NCI-H2081 (cell line): ENCODE measurements around the gene QKI.

Experiments used
- DNase-seq, 2 experiments: peaks; one replicate each; lab custom pipeline; 2025; lab: John Stamatoyannopoulos, UW

Gene QKI

DNA sequence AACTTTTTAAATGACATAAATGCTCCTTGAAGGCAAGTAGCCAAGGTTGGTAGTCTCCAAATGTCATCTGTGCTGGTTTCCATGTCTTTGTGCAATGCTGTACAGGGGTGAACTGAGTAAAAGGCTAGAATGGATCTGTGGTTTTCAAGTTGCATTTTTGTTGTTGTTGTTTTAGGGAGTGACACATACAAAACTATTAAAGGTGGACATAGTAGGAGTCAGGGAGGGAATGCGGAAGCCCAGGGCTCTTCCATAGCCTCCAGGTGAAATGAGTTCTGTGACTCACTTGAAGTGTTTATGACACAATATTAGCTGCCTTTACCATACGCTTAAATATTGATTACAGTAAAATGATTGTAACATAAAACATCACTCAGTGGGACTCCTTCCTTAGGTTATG is 22.5 kb upstream of the QKI start:
- no peak for DNase-seq

DNA sequence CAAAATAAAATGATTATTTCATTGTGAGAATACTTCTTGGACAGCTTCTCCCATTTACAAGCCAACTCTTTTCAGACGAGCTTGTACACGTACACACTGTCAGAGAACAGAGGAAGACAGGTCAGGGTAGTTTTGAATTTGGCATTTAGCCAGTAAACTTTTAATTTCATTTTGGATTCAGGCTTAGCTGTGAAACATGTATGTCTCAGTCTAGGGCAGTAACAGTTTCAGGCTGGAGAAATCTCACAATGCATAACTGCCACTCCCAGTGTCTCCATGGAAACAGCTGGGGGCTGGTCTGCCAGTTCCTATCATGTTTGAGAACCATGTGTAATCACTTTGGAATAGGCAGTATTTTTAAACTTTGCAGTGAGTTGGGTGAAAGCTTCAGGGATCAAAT is 22.0 kb upstream of the QKI start:
- no peak for DNase-seq

DNA sequence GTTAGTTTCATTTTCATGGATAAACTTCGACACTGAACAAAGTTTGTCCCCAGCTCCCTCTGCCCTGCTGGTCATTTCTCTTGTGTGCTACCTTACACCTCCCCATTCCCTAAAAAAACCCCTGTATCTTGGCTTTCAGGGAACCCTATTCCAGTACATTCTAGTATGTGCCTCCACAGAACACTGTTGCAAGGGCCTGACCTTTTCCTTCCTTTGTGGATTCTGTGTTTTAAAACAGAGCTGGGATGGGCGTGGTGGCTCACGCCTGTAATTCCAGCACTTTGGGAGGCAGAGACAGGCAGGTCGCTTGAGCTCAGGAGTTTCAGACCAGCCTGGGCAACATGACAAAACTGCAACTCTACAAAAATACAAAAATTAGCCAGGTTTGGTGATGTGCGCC is 20.6 kb upstream of the QKI start:
- no peak for DNase-seq

DNA sequence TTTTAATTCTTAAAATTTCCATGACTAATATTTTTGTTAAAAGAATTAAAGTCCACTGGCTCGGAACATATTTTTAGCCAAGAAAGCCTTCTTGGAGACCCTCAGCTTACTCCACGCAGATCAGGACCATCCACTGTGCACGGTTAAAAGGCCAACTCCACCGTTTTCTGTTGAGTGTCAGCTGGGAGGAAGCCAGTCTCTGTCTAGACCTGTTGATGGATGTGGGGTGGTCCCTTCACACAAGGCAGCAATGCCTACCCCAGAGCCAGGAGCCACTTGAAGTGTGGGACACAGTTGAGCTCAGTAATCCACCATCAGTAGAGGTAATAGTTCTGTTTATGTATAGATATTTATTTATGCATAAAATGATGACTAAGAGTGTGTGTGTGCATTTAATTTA is 19.9 kb upstream of the QKI start:
- DNase-seq, result no peak

DNA sequence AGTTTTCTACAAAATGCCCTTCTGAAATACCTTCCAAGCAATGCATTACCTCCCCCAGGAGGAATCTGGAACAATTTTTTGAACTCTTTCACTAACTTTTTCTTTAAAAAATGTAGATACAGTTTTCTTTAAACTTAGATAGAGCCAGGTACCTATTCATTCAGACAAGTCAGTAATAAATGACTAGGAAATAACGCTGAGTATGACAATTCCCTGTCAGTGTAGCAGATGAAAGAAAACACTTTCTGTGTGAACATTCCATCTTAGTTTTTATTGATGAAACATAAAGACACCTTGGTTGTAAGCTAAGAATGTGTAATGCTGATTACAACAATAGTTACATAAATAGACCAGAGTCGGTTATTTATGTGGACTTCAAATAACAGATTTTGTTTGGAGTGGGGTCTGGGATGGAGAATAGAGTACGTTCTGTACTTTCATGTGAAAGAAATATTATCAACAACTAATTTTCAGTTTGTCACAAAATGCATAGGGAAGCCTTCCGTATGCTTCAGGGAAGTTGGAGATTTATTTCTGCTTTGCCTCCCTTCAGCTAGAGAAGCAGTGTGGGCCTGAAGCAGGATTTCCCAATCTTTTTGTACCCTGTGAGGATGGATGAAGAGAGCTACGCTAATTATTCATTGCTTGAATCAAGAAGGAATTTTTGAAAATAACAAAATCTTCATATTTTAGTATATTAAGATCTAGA is 19.2 kb upstream of the QKI start:
- DNase-seq, result no peak

DNA sequence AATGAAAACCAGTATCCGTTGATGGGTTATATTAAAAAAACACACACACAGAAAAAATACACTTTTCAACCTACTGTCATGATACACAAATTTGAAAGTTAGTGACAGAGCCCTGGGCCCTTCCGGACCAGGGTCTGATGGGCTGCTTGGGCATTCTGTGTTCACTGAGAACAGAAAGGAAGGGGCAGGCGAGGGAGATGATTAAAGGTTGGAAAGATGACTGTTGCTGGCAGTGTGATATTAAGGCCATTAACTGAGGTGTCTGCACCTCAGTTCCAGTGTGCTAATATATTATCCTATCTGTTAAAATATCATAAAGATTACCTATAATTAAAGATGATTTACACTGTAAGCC is 18.7 kb upstream of the QKI start:
- DNase-seq, result no peak

DNA sequence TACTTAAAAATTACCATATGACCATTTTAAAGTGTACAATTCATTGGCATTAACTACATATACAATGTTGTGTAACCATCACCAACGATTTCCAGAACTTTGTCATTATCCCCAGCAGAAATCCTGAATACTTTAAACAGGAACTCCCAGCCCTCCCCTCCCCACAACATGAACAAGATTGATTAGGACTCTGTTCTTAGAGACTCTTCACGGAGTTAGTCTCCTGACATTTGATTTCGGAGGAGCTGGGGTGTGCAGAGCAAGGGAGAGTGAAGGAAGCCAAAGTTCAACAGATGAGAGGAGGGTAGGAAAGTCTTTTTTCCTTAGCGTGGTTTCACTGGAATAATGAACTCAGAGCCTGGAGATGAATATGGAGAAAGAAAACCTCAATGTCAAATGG is 17.2 kb upstream of the QKI start:
- DNase-seq, result no peak

DNA sequence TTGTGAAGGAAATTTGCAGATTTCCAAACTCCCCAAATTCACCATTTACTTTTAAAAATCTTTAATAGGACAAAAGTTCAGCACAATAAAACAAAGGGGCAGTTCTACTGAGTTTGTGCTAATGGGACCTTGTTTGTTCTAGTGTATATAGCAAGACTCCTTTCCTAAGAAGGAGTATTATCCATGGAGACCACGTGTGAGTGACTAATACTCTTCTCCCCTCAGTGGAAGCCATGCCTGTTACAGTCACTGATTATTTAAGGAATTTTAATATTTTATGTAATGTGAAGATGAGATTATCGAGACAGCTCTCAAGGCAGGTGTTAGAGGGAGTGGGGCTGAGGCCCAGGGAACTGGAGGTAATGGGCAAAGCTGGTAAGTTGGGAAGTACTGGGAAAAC is 16.4 kb upstream of the QKI start:
- no peak for DNase-seq

DNA sequence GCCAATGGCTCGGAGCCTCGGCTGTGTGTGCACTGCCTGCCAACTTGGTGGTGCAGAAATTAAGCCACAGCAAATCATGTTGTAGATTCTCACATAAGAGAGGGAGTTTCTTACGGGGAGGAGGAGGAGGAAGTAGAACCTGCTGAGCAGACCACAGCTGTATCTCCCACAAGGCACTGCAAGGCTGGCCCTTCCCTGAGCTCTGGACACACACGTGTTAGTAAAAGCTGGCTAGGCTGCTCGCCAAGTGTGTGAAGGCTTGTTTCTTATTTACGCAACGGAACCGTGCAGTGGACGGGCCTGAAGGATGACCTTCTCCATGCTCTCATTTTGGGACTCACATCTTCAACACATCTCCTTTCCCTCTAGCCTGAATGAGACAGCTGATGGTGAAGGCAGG is 15.7 kb upstream of the QKI start:
- no peak for DNase-seq

DNA sequence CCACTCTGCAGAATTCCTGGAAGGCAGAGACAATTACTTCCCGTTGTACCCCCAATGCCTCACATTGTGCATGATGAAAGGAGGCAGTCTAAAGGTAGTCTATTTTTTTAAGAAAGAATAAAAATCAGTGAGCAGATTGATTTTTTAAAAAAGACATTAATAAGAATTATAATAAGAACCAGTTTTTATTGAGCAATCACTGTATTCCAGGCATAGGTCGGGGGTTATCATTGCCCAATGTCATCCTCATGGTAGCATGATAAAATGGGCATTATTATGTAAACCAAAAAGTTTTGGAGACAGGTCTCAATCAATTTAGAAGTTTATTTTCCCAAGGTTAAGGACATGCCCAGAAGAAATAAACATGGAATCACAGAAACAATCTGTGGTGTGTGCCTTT is 14.0 kb upstream of the QKI start:
- no peak for DNase-seq

DNA sequence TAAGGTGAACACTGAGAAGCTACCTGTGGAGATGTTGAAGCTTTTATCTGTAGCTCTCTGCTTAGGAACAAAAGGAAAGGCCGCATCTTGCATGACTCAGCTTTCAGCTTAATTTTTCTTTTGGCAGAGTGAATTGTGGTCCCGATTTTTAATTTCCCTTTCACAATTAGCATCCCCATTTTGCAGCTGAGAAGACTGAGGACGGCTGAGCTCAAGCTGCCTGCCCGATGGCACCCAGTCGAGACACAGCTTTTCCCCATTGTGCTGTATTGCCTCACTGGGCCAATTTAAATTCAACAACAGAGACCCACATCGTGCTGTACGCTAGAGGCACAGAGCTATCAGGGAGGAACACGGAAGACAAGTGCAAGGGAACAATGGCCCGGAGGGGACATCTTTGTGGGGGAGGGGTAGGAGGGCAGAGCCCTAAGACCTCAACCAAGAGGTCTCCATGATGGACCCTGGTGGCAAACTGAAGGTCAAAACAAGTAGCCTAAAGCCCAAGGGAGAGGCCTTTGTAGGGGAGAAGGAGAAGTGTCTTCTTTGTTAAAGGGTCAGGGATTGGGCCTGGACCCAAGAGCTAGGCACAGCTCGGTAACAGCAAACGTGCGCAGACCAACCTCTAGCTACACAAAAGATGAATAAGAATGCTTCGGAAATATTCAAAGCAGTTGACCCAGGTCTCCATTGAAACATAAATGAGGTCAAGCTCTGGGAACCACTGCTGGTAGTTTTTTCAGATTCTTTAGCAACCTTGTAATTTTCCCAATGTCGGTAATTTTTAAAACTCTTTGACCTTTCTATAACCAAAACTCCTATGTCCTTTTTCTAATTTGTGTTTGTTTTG is 13.3 kb upstream of the QKI start:
- no peak for DNase-seq

DNA sequence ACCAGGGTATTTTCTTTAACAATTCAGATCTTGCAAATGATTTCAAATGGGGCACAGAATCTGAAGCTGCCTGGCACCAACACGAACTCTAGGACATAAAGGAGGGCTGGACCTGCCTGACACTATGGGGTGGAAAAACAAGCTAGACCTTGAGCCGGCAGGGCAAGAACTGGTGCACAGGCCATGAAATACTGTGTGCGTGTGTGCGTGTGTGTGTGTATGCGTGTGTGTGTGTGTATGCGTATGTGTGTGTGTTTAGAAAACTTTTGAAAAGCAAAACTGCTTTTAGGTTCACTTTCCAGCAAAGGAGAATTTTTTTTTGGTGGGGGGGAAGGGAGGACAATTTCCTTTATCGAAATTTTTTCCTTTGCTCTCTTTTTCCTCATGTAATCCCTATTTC is 11.9 kb upstream of the QKI start:
- DNase-seq, result no peak

DNA sequence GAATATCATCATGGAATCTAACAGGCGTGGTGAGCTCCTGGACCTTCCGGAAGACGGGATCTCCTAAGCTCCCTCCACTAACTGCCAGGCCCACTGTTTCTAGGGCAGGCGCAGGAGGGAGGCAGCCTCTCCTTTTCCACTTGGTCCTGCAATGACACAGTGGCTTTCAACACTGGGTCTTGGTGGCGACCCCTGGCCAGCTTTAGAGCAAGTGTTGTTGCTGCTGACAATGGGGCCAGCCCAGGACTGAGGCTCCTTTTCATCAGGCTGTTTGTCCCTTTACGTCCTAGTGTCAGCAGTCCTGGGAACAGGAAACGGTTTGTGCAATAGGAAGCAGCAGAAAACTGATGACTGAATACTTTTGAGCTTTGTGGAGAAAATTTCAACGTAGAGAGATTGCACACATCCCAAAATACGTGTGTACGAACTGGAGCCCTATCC is 9.7 kb upstream of the QKI start:
- DNase-seq, result no peak

DNA sequence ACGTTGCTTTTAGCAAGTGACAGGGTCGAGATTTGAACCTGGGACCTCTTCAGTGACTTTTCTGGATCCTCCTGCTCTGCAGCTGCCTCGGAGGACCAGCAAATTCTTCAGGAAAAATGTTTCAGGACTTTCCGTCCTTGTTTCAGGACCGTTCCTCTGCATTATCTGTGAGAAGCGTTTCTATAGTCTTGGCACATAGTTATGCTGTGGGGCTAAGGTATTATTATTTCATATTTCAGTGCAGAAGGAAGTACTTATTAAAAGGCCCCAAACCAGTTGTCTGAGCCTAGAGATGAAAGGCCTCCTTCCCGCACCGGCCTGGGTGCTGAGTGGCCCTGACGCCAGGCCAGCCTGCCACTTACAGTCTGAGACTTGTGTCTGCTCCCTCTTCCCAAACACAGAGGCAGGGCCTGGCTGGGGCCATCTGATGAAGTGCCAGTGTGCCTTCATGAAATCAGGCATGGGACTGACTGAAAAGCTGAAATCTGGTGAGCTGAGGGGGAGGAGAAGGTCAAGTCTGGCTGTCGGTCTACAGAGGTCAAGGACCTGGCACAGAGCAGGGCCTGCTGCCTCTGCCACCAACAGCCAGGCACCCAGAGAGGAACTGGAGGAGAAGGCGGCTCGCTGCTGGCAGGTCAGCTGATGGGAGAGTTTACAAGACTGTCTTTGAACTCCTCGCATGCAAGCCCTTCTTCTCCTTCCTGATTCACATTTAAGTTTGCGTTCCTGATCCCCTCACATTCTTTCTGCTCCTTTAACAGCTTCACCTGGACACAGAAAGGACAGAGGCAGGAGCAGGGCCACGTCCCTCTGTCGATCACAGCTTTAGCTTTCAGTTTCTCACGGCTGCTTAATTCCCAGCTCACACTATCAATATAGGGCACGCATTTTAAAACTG is 8.9 kb upstream of the QKI start:
- DNase-seq, result no peak

DNA sequence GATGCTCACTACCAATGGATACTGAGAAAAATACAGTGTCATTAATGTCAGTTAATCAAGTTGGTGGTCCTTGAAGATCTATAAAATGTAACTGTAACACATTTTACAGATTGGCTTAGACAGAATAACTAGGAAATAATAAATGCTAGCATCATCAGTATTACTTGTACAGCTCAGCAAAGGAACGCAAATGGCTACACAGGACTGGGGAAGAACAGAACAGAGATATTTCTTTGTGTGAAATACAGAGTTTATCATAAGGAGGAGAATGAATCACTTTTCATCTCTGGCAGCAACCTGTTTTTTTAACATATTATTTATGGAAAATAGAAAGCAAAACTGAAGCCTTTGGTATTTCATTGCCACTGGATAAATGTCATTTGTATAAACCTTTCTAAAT is 8.2 kb upstream of the QKI start:
- no peak for DNase-seq

DNA sequence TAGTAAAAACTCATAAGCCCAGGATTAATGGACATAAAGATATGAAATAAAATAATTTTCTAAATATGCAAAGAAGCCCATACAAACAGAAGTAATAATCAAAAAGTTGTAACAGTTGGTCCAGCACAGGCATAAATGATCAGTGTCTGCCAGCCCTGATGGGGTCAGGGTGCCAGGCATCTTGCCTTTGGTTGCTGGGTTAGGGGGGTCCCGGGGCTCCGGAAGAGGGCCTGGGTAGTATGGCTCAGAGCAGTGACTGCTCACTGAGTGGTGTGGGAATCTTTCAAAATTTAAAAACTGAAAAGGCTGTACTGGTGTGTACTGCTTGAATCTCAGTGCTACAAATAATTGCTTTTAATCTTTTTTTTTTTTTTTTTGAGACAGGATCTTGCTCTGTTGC is 7.7 kb upstream of the QKI start:
- DNase-seq, result no peak

DNA sequence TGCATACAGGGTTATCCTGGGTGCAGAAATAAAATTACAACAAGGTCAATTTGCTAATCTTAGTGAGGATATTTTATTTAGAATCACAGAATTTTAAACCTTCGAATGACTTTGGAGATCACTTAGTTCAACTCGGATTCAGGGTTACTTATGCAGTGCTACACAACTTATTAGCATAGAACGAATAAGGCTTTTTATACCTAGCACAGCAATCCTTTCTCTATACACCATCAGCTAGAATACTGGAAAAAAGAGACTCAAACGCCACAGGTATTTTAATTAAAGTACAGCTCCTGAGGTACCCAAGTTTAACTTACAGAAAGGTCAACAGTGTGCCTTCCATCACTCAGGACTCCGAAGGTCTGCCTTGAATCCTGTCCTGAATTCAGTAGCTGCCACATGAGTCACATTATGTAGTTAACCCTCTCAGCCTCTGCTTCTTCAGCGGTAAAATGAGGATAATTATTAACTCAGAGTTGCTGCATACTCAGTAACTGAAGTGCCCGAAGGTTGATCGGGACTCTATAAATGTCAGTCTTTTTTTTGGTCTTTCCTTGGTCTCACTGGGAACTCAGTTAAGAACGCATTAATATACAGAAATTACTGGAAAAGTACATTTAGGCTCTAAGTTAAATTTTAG is 6.0 kb upstream of the QKI start:
- DNase-seq, result no peak

DNA sequence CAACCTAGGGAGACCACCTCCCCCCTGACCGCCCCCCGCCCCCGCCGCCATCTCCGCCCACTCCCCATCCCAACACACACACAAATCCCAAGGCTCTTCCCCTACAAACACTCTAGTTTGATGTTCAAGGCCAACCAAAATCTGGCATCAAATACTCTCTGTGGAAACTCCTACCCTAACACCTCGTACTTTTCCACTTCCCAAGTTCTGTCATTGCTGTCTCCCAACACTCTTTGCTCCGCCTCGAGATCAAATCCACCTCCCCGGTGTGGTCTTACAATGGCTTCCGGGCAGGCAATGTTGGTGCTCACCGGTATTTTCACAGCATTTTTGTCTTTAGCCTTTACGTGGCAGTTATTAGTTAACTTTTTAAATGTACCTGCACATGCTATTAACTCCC is 4.8 kb upstream of the QKI start:
- no peak for DNase-seq

DNA sequence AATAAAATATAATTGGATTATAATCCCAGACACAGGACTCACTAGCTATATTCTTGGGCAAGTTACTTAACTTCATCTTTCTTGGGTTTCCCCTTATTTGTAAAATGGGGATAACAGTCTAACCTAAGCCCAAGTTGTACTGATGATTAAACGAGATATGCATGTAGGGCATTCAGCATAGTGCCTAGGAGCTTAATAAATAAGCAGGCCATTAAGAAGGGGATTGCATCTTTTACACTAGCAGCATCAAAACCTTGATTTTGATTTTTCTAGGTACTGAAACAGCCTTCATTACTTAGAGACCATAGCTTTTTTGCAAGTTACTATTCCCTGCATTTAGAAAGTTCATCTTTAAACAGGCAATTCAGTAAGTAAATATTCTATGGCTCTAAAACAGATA is 2.2 kb upstream of the QKI start:
- DNase-seq, result no peak

DNA sequence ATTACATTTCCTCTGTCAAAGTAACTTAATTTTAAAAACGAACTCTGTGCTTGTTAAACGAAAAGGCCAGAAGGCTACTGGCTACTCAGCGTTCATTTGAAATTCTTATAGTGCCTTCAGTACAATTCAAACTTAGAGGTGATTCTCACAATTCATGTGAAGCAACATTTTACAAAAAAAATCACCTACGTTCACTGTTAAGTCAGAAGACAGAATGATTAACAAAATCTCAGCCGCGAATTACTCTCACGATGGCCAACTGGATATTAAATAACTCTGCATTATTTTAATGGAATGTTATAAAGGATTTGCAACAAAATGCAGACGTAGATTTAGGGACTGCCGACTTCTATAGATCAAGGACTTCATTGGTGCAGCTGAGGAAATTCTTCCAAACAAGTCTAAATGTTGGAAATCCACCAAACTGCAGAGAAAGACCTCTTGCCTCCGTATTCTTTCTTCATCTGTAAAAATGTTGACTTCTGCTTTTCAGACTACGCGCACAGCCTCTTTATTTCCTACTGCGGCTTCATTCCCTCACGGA is 1.6 kb upstream of the QKI start:
- no peak for DNase-seq

DNA sequence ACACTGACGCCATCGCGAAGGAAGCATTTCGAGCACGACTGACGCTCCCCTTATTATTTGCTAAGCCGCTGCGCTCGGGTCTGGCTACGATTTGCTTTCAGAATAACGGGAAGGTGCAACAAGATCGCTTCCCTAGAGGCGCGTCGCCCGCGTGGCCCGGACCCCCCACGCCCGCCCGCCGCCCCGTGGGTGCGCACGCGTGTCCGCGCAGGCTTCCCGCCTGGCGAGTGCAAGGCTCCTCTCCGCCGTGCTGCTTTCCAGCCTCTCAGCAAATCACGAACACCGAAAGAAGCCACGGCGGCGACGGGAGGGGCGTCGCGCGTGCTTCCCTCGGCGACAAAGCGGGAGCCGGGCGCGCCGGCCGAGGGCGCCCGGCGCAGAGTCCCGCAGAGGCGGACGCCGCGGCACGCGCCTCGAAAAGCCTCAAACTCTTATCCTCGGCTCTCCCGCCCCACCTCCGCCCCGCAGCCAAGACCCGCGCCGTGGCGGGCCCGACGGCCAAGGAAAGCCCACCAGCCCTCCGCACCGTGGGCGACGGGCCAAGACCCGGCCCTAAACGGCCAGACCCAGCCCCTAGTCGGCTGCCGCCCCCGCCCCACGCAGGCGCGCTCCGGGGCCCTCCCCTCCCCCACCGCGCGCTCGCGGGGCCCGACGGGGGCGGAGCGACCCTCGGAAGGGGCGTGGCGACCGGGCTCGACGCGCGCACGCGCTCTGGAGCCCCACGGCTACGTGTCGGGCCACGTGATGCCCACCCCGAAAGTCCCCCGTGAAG is 987 bp upstream of the QKI start:
- DNase-seq, result peak; percentile 56 to 73
